ENCODE results near the gene MOB3C.
"Not testable (repeated sequence)": the region's sequence is repeated elsewhere in the genome, so short reads cannot be mapped to it uniquely, and the experiment has no call there.

MOB3C gene

DNA sequence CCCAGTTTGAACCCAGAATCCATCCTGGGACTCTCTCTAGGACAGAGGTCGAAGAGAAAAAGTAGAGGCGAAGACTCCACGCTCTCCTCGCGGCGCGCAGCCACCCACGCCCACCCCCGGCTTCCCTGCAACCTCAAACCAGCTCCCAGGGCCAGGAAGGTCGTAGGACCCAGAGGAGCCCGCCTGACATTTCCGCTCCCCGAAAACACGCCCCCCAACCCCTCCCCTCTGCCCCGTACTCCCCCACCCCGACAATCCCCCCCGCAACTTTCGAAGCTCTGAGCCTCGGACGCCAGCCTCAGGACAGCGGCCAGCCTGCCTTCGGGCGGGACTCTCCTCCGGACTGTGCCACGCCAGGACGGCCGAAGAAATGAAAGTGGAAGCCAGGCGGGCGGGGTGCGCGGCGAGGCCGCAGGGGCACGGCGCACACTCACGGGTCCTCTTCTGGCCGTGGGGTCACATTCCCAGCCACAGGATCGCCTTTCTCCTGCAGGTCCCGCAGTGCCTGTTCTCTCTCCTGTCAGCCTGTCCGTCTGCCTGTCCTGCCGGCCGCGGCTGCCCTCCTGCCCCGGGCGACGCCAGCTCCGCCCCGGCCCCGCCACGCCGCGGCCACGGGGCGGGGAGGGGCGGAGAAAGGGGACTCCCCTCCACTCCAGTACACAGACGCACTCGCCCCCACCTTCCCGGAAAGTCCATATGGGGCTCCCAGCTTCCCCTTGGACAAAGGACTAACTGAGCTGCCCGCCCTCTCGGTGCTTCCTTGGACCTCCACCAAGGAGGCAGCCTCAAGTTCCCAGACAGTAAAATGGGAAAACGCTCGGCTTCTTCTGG, at the start of gene MOB3C:
MOB3C (minus strand) TSS at position 535 of the 831 bp plus-strand sequence. CDS start 3,490 bp downstream, outside the sequence.
- ATAC-seq: peak; percentile 93
- TF ChIP-seq ZNF70 (CRISPR knock-in tag; IDR thresholded peaks at IDR 0.05) (no peak), PPARA (CRISPR knock-in tag; IDR thresholded peaks at IDR 0.05; ENCODE audit: borderline replicate concordance) (no peak), ZFP3 (CRISPR knock-in tag; IDR thresholded peaks at IDR 0.05) (0 out of 2 replicates have a peak, but pooled peaks have one; percentile 16), ZFP30 (CRISPR knock-in tag; IDR thresholded peaks at IDR 0.05) (no peak), POU6F1 (CRISPR knock-in tag; IDR thresholded peaks at IDR 0.05; ENCODE audit: borderline replicate concordance, low read depth) (no peak)
- TF ChIP-seq, protein P1, sequence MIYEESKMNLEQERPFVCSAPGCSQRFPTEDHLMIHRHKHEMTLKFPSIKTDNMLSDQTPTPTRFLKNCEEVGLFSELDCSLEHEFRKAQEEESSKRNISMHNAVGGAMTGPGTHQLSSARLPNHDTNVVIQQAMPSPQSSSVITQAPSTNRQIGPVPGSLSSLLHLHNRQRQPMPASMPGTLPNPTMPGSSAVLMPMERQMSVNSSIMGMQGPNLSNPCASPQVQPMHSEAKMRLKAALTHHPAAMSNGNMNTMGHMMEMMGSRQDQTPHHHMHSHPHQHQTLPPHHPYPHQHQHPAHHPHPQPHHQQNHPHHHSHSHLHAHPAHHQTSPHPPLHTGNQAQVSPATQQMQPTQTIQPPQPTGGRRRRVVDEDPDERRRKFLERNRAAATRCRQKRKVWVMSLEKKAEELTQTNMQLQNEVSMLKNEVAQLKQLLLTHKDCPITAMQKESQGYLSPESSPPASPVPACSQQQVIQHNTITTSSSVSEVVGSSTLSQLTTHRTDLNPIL (CRISPR knock-in tag; IDR thresholded peaks at IDR 0.05; ENCODE audit: low read depth): no peak

DNA sequence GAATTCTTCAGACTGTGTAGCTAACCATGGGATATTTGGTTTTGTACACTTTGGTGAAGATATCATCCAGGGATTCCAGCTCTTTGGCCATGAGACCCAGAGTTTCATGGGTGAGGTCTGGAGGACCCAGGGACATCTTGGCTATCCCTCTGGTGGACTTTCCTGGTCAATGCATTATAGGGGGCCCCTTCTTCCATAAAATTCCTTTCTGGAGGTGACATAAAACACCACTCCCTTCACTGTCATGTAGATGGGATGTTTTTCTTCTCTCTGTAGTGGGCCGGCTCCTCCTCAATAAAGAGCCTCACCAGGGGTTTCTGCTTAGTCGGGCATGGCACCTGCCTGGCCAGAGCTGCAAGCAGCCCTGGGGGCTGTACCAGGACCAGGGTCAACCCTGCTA, 49.4 kb upstream of the MOB3C start:
- TF ChIP-seq OSR1 (CRISPR knock-in tag; IDR thresholded peaks at IDR 0.05) (no peak), RARB (CRISPR knock-in tag; IDR thresholded peaks at IDR 0.05) (no peak)
- TF ChIP-seq, protein P2, sequence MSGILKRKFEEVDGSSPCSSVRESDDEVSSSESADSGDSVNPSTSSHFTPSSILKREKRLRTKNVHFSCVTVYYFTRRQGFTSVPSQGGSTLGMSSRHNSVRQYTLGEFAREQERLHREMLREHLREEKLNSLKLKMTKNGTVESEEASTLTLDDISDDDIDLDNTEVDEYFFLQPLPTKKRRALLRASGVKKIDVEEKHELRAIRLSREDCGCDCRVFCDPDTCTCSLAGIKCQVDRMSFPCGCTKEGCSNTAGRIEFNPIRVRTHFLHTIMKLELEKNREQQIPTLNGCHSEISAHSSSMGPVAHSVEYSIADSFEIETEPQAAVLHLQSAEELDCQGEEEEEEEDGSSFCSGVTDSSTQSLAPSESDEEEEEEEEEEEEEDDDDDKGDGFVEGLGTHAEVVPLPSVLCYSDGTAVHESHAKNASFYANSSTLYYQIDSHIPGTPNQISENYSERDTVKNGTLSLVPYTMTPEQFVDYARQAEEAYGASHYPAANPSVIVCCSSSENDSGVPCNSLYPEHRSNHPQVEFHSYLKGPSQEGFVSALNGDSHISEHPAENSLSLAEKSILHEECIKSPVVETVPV (CRISPR knock-in tag; IDR thresholded peaks at IDR 0.05): no peak
- no peak for ATAC-seq

- ATAC-seq: not testable (repeated sequence)
Measured at GRCh38 chr1:46662919-46663318, 46.3 kb upstream of the MOB3C start.

- ATAC-seq: not testable (repeated sequence)
Measured at GRCh38 chr1:46660116-46660515, 43.5 kb upstream of the MOB3C start.

- TF ChIP-seq, protein P1 (CRISPR knock-in tag; IDR thresholded peaks at IDR 0.05; ENCODE audit: low read depth): no peak
- TF ChIP-seq CSDC2 (CRISPR knock-in tag; IDR thresholded peaks at IDR 0.05) (no peak), PPARA (CRISPR knock-in tag; IDR thresholded peaks at IDR 0.05; ENCODE audit: borderline replicate concordance) (no peak), ARNTL (CRISPR knock-in tag; IDR thresholded peaks at IDR 0.05; ENCODE audit: borderline replicate concordance, low read depth) (no peak), TOX (CRISPR knock-in tag; IDR thresholded peaks at IDR 0.05; ENCODE audit: borderline replicate concordance) (no peak)
Measured at GRCh38 chr1:46659307-46659870, 42.8 kb upstream of the MOB3C start.

DNA sequence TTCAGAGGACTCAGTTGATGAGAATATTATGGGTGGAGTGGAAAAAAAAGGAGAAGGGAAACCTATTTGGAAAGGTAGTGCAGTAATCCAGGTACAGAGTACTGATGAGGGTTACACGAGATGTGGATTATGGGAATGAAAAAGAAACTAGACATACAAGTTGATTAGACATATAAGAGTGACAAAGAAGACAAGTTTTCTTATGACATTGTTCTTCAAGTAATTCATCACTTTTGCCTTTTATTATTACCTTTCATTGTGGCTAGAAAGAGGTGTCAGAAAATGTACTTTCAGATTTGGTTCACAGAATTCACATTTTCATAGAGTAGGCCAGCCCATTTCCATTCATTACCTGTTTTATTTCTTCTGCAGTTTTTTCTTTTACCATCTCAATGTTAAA, 41.2 kb upstream of the MOB3C start:
- TF ChIP-seq PPARA (CRISPR knock-in tag; IDR thresholded peaks at IDR 0.05; ENCODE audit: borderline replicate concordance) (no peak), ARNTL (CRISPR knock-in tag; IDR thresholded peaks at IDR 0.05; ENCODE audit: borderline replicate concordance, low read depth) (no peak), ZNF565 (CRISPR knock-in tag; conservative IDR thresholded peaks at IDR 0.05; ENCODE audit: low read depth) (no peak)
- TF ChIP-seq, protein P2 (CRISPR knock-in tag; IDR thresholded peaks at IDR 0.05): no peak
- no peak for ATAC-seq

More at GRCh38 chr1:46659307-46659870, 42.8 kb upstream of the MOB3C start:
- no peak for ATAC-seq
